H9 (cell line): ENCODE data around the gene PABPC1L2B. TPM values are rescaled to one million over a fixed set of nuclear protein-coding genes. Genes with fewer than 3 reads are reported as not detected.
"Not testable (repeated sequence)": the region's sequence is repeated elsewhere in the genome, so short reads cannot be mapped to it uniquely, and the experiment has no call there.

Experiments
- DNase-seq: peaks from one replicate; pipeline ENCODE4 v3.0.0-alpha.2; 2017
- H2AFZ ChIP-seq: one replicate; pipeline ENCODE4 v1.6.1; 2013; ENCODE audit warnings: mild to moderate bottlenecking, low read length, control low read depth, moderate library complexity
- H2AK5ac ChIP-seq: 2 replicates; pipeline ENCODE4 v1.6.1; 2013; ENCODE audit warnings: low read length, control low read depth, mixed read lengths; ENCODE audit not compliant: insufficient read length
- H2BK120ac ChIP-seq: one replicate; pipeline ENCODE4 v1.6.1; 2013; ENCODE audit warnings: low read depth, mild to moderate bottlenecking, low read length, control low read depth, inconsistent platforms; ENCODE audit not compliant: poor library complexity, severe bottlenecking
- H2BK12ac ChIP-seq: 2 replicates; pipeline ENCODE4 v1.6.1; 2013; ENCODE audit warnings: low read length, control low read depth, mixed read lengths, low read depth; ENCODE audit not compliant: insufficient read length
- H2BK15ac ChIP-seq: 2 replicates; pipeline ENCODE4 v1.6.1; 2013; ENCODE audit warnings: low read depth, low read length, control low read depth
- H2BK20ac ChIP-seq: one replicate; pipeline ENCODE4 v1.6.1; 2013; ENCODE audit warnings: low read depth, mild to moderate bottlenecking, low read length, control low read depth, inconsistent platforms; ENCODE audit not compliant: poor library complexity, severe bottlenecking
- H2BK5ac ChIP-seq: 2 replicates; pipeline ENCODE4 v1.6.1; 2013; ENCODE audit warnings: low read length, control low read depth, mixed read lengths; ENCODE audit not compliant: insufficient read length
- H3K14ac ChIP-seq: 2 replicates; pipeline ENCODE4 v1.6.1; 2013; ENCODE audit warnings: low read length, control low read depth; ENCODE audit not compliant: insufficient read depth
- H3K18ac ChIP-seq: 2 replicates; pipeline ENCODE4 v1.6.1; 2013; ENCODE audit warnings: low read depth, mild to moderate bottlenecking, mixed read lengths, low read length, control low read depth; ENCODE audit not compliant: insufficient read length
- H3K23ac ChIP-seq: 2 replicates; pipeline ENCODE4 v1.6.1; 2013; ENCODE audit warnings: low read length, control low read depth, mixed read lengths, low read depth; ENCODE audit not compliant: insufficient read length
- H3K23me2 ChIP-seq: 2 replicates; pipeline ENCODE4 v1.6.1; 2013; ENCODE audit warnings: low read depth, mild to moderate bottlenecking, mixed read lengths, low read length, control low read depth; ENCODE audit not compliant: insufficient read length, poor library complexity, severe bottlenecking
- H3K27ac ChIP-seq: 2 replicates; pipeline ENCODE4 v1.5.1; 2013; ENCODE audit warnings: low read length, control low read depth, mixed read lengths, low read depth; ENCODE audit not compliant: insufficient read length
- H3K27me3 ChIP-seq: 2 replicates; pipeline ENCODE4 v1.6.1; 2013; ENCODE audit warnings: low read length, control low read depth, inconsistent platforms; ENCODE audit not compliant: insufficient read depth
- H3K4ac ChIP-seq: 2 replicates; pipeline ENCODE4 v1.6.1; 2013; ENCODE audit warnings: low read depth, mild to moderate bottlenecking, control low read depth, inconsistent platforms, low read length, moderate library complexity
- H3K4me1 ChIP-seq: 2 replicates; pipeline ENCODE4 v1.6.1; 2013; ENCODE audit warnings: low read length, control low read depth, inconsistent platforms; ENCODE audit not compliant: insufficient read depth
- H3K4me2 ChIP-seq: 2 replicates; pipeline ENCODE4 v1.6.1; 2013; ENCODE audit warnings: low read length, control low read depth, mixed read lengths; ENCODE audit not compliant: insufficient read length, insufficient read depth
- H3K56ac ChIP-seq: 2 replicates; pipeline ENCODE4 v1.6.1; 2013; ENCODE audit warnings: low read depth, mild to moderate bottlenecking, mixed read lengths, low read length, control low read depth; ENCODE audit not compliant: insufficient read length
- H3K79me1 ChIP-seq: 2 replicates; pipeline ENCODE4 v1.6.1; 2013; ENCODE audit warnings: low read depth, mild to moderate bottlenecking, moderate library complexity, low read length, control low read depth, inconsistent platforms; ENCODE audit not compliant: insufficient read depth, poor library complexity, severe bottlenecking
- H3K79me2 ChIP-seq: 2 replicates; pipeline ENCODE4 v1.6.1; 2013; ENCODE audit warnings: low read length, control low read depth, inconsistent platforms; ENCODE audit not compliant: insufficient read depth
- H3K9ac ChIP-seq: 2 replicates; pipeline ENCODE4 v1.6.1; 2013; ENCODE audit warnings: low read length, control low read depth, mixed read lengths; ENCODE audit not compliant: insufficient read length; ENCODE audit errors: extremely low read depth
- H3K9me3 ChIP-seq: one replicate; pipeline ENCODE4 v1.6.1; 2013; ENCODE audit warnings: low read depth, low read length, inconsistent platforms; ENCODE audit not compliant: control insufficient read depth
- H3T11ph ChIP-seq: one replicate; pipeline ENCODE4 v1.6.1; 2013; ENCODE audit warnings: mild to moderate bottlenecking, low read length, control low read depth, inconsistent platforms
- H4K20me1 ChIP-seq: one replicate; pipeline ENCODE4 v1.6.1; 2013; ENCODE audit not compliant: control insufficient read depth, insufficient read length, insufficient read depth
- H4K5ac ChIP-seq: 2 replicates; pipeline ENCODE4 v1.6.1; 2013; ENCODE audit warnings: low read depth, mild to moderate bottlenecking, mixed read lengths, low read length, control low read depth; ENCODE audit not compliant: insufficient read length
- H4K8ac ChIP-seq: replicated peaks from 2 replicates; pipeline ENCODE4 v1.6.1; 2013; ENCODE audit warnings: low read length, control low read depth, mixed read lengths, low read depth; ENCODE audit not compliant: insufficient read length
- H4K91ac ChIP-seq: 2 replicates; pipeline ENCODE4 v1.6.1; 2013; ENCODE audit warnings: low read depth, mild to moderate bottlenecking, moderate library complexity, mixed read lengths, low read length, control low read depth; ENCODE audit not compliant: insufficient read length
- H3K27ac Mint-ChIP-seq, 3 experiments: 2 replicates in 2 of 3; 3 replicates in 1 of 3; pipeline ENCODE4 v1.8.0; 2020 to 2021; ENCODE audit warnings: mixed read lengths in 3 of 3, mild to moderate bottlenecking in 1 of 3, moderate library complexity in 1 of 3
- H3K27me3 Mint-ChIP-seq: 2 replicates; pipeline ENCODE4 v1.8.0; 2021; ENCODE audit warnings: low read depth, mild to moderate bottlenecking, moderate library complexity, mixed read lengths
- H3K36me3 Mint-ChIP-seq, 3 experiments: 2 replicates in 2 of 3; 3 replicates in 1 of 3; pipeline ENCODE4 v1.8.0; 2020 to 2021; ENCODE audit warnings: low read depth in 3 of 3, mixed read lengths in 3 of 3; ENCODE audit not compliant: insufficient read depth in 1 of 3
- H3K4me1 Mint-ChIP-seq, 2 experiments: 2 replicates each; pipeline ENCODE4 v1.8.0; 2020; ENCODE audit warnings: mixed read lengths in 2 of 2
- H3K4me3 Mint-ChIP-seq, 2 experiments: 2 replicates in 1 of 2; 3 replicates in 1 of 2; pipeline ENCODE4 v1.8.0; 2020 to 2021; ENCODE audit warnings: mild to moderate bottlenecking in 2 of 2, mixed read lengths in 2 of 2, moderate library complexity in 1 of 2
- H3K9me3 Mint-ChIP-seq, 2 experiments: 2 replicates in 1 of 2; 3 replicates in 1 of 2; pipeline ENCODE4 v1.8.0; 2020; ENCODE audit warnings: mild to moderate bottlenecking in 2 of 2, mixed read lengths in 2 of 2, moderate library complexity in 1 of 2
- CTCF ChIP-seq: fragments of 200-600 bp; sonication (generic); conservative IDR thresholded peaks from 3 replicates; pipeline ENCODE4 v1.8.0; 2021; ENCODE audit warnings: antibody characterized with exemption, mild to moderate bottlenecking
- WGBS: extraction: QIAGEN DNeasy Blood & Tissue Kit; methylation state at CpG from one replicate; pipeline ENCODE4 v1.1.7; 2013; ENCODE audit warnings: missing lambda C conversion rate, low lambda C conversion rate, mixed read lengths; ENCODE audit not compliant: insufficient read length; ENCODE audit errors: extremely low coverage; 5-methylcytosine and 5-hydroxymethylcytosine counted together
- total RNA-seq: library from RNA; stranded (reverse); gene quantifications from 2 replicates; pipeline ENCODE4 v1.2.1, GENCODE V29; 2021

Gene PABPC1L2B
- total RNA-seq, 1 experiment from 2014 or later = 1.8 TPM

GRCh38 chrX:73021361-73022092 is 18.8 kb downstream of the PABPC1L2B start:
- H2AFZ ChIP-seq = no peak overlapping the region
- H2BK12ac ChIP-seq = no peak overlapping the region
- H3K9me3 ChIP-seq = peaks cover 19% of the 10 kb centered on the region
- H4K8ac ChIP-seq = no peak overlapping the region
- Mint-ChIP-seq H3K9me3 (peaks cover 79 to 91% of the 10 kb centered on the region in 2 experiments), H3K4me1 (peaks cover under 1 to 6% of the 10 kb centered on the region in 2 experiments; a peak in 2 of 4 replicates), H3K27me3 (peaks cover 5% of the 10 kb centered on the region; the same call in 1 of the 2 replicates), H3K4me3 (no peak overlapping the region), H3K36me3 (peaks cover 15 to 21% (median 20%) of the 10 kb centered on the region in 3 experiments), H3K27ac (no peak overlapping the region)
- no peaks in the 10 kb centered on the region for H3K27me3 ChIP-seq
- H3K4me2 ChIP-seq = no peak overlapping the region
- H3K9ac ChIP-seq = no peak overlapping the region
- no peaks in the 10 kb centered on the region for H4K20me1 ChIP-seq
- no peak overlapping the region for H3K14ac ChIP-seq
- no peak overlapping the region for H3K23ac ChIP-seq
- H2BK15ac ChIP-seq = no peak overlapping the region
- H3K4me1 ChIP-seq = no peaks in the 10 kb centered on the region
- no peak overlapping the region for H3K4ac ChIP-seq
- DNase-seq = no peak
- no peaks in the 10 kb centered on the region for H3K23me2 ChIP-seq
- no peak overlapping the region for H4K91ac ChIP-seq
- H2BK5ac ChIP-seq = no peak overlapping the region
- H4K5ac ChIP-seq = no peak overlapping the region
- no peak overlapping the region for H2AK5ac ChIP-seq
- TF ChIP-seq CTCF = no peak
- no peak overlapping the region for H3T11ph ChIP-seq
- H2BK20ac ChIP-seq = no peak overlapping the region
- H3K56ac ChIP-seq = no peak overlapping the region
- no peak overlapping the region for H3K18ac ChIP-seq
- no CpG with 5 or more reads among the region's 30 CpGs for WGBS
- no peak overlapping the region for H2BK120ac ChIP-seq
- no peak overlapping the region for H3K27ac ChIP-seq
- no peaks in the 10 kb centered on the region for H3K79me1 ChIP-seq
- no peaks in the 10 kb centered on the region for H3K79me2 ChIP-seq

GRCh38 chrX:73022093-73022445 is 19.3 kb downstream of the PABPC1L2B start:
- DNase-seq, H3K9ac ChIP-seq, H2AFZ ChIP-seq, H3K4me2 ChIP-seq, H2BK20ac ChIP-seq, H3K23ac ChIP-seq, H3K4ac ChIP-seq, H4K91ac ChIP-seq, H3K23me2 ChIP-seq, H3K79me1 ChIP-seq, H2BK12ac ChIP-seq, H3K79me2 ChIP-seq, H3K56ac ChIP-seq, H2BK120ac ChIP-seq, H4K20me1 ChIP-seq, H3K27ac Mint-ChIP-seq, H3K27ac ChIP-seq, H3K4me3 Mint-ChIP-seq, H3K27me3 ChIP-seq, H4K5ac ChIP-seq, H2BK5ac ChIP-seq, H4K8ac ChIP-seq, H3K18ac ChIP-seq, H2AK5ac ChIP-seq, H2BK15ac ChIP-seq, H3K14ac ChIP-seq, H3K4me1 ChIP-seq, H3T11ph ChIP-seq, H3K27me3 Mint-ChIP-seq: not testable (repeated sequence)
- H3K9me3 ChIP-seq = peaks cover 23% of the 10 kb centered on the region
- no CpG with 5 or more reads among the region's 12 CpGs for WGBS
- H3K9me3 Mint-ChIP-seq = peaks cover 82 to 92% of the 10 kb centered on the region in 2 experiments
- H3K4me1 Mint-ChIP-seq = peaks cover 5 to 11% of the 10 kb centered on the region in 2 experiments
- peaks cover 17 to 21% (median 20%) of the 10 kb centered on the region in 3 experiments for H3K36me3 Mint-ChIP-seq
